SU-DHL-6 (cell line): ENCODE measurements around the gene ELK4.

ENCODE experiments used
- H2AFZ ChIP-seq: fragments of 200-600 bp; sonication (generic); 2 replicates; pipeline ENCODE4 v1.6.1; 2014; ENCODE audit warnings: low read depth, mild to moderate bottlenecking, moderate library complexity, mixed read lengths, antibody characterized with exemption, low read length; ENCODE audit not compliant: severe bottlenecking
- H3F3A ChIP-seq: fragments of 200-600 bp; shearing (Covaris generic); 2 replicates; pipeline ENCODE4 v1.6.0; 2016; ENCODE audit warnings: antibody characterized with exemption, mild to moderate bottlenecking; ENCODE audit not compliant: insufficient read depth
- H3K27ac ChIP-seq: fragments of 200-600 bp; sonication (generic); 2 replicates; pipeline ENCODE4 v1.5.1; 2016; ENCODE audit warnings: low read depth, mild to moderate bottlenecking, low read length, moderate library complexity, mixed read lengths
- H3K27me3 ChIP-seq: fragments of 200-600 bp; sonication (generic), shearing (Covaris generic); 2 replicates; pipeline ENCODE4 v1.6.0; 2014; ENCODE audit warnings: mild to moderate bottlenecking, low read length
- H3K36me3 ChIP-seq: fragments of 200-600 bp; sonication (generic); 2 replicates; pipeline ENCODE4 v1.6.1; 2014; ENCODE audit warnings: mild to moderate bottlenecking, low read length, mixed read lengths
- H3K4me2 ChIP-seq: fragments of 300-600, 200-600 bp; shearing (Covaris generic), sonication (generic); 2 replicates; pipeline ENCODE4 v1.6.0; 2014; ENCODE audit warnings: low read length, low read depth, mild to moderate bottlenecking; ENCODE audit not compliant: poor library complexity, severe bottlenecking
- H3K4me3 ChIP-seq: fragments of 200-600 bp; sonication (generic); 2 replicates; pipeline ENCODE4 v1.5.1; 2014; ENCODE audit warnings: antibody characterized with exemption, low read length, mild to moderate bottlenecking, mixed read lengths; ENCODE audit not compliant: insufficient read depth, poor library complexity, severe bottlenecking
- H3K79me2 ChIP-seq: fragments of 200-600 bp; sonication (generic); 2 replicates; pipeline ENCODE4 v1.6.1; 2014; ENCODE audit warnings: mild to moderate bottlenecking, low read length, moderate library complexity; ENCODE audit not compliant: insufficient read depth
- H3K9ac ChIP-seq: fragments of 200-600 bp; sonication (generic); 2 replicates; pipeline ENCODE4 v1.7.0; 2014; ENCODE audit warnings: mild to moderate bottlenecking, low read length
- H3K9me2 ChIP-seq: fragments of 200-600 bp; sonication (generic); replicated peaks from 2 replicates; pipeline ENCODE4 v1.6.1; 2014; ENCODE audit warnings: low read length; ENCODE audit not compliant: insufficient read depth
- H3K9me3 ChIP-seq: fragments of 200-600 bp; sonication (generic); 2 replicates; pipeline ENCODE4 v1.6.1; 2014; ENCODE audit warnings: low read length, mixed read lengths; ENCODE audit not compliant: insufficient read depth
- H4K20me1 ChIP-seq: fragments of 200-600 bp; sonication (generic); 2 replicates; pipeline ENCODE4 v1.6.1; 2014; ENCODE audit warnings: low read depth, mild to moderate bottlenecking, antibody characterized with exemption, low read length, moderate library complexity, mixed read lengths
- EZH2phosphoT487 ChIP-seq: fragments of 200-600 bp; sonication (generic), shearing (Covaris generic); conservative IDR thresholded peaks from 2 replicates; pipeline ENCODE4 v1.6.1; 2018; ENCODE audit warnings: mild to moderate bottlenecking, antibody characterized with exemption, low read length, moderate library complexity, mixed read lengths
- TF ChIP-seq, protein P1 (sequence below): fragments of 200-600 bp; sonication (generic); IDR thresholded peaks from one replicate; pipeline ENCODE4 v1.5.1; 2017; ENCODE audit warnings: antibody characterized with exemption, mild to moderate bottlenecking, low read length, moderate library complexity; ENCODE audit not compliant: insufficient read depth, poor library complexity, severe bottlenecking

The ELK4 gene

DNA sequence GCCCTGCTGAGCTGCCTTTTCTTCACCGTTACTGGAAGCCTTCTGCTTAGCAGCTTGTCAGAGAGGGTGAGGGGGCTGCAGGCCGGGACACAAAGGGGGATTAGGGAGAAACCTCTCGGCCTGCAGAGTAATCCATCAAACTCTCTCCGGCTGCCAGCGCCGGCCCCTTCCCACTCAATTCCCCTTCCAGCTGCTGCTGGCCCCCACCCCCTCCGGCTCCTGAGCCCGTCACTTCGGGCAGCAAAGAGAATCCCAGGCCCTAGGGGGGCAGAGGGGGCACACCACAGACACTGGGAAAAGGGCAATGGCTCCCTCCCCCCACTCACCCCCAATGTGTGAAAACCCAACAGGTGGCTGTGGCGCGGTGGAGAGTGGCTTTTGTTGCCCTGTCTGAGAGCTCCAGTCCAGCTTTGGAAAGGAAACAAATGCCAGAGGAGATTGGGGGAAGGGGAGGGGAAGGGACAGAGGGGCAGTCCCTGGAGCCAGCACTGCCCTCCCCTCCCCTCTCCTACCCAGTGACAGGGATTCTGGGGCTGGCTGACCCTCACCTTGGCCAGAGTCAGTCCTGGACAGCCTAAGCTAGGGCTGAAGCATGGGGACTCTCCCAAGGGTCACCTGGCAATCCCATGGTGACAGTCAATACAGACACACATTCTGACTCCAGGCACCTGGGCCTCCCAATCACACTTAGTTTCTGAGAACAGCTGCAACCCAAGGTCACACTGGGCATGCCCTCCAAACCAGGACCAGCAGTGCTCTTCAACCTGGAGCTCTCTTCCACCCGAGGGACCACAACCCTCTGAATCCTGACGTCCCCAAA is 39.0 kb upstream of the ELK4 start:
- H3K4me3 ChIP-seq = peak overlapping the region; percentile 41
- H3K9me3 ChIP-seq = no peaks in the 10 kb centered on the region
- H3K79me2 ChIP-seq = peaks cover 29% of the 10 kb centered on the region
- no peak overlapping the region for H2AFZ ChIP-seq
- H3K9me2 ChIP-seq = no peaks in the 10 kb centered on the region
- peak overlapping the region; percentile 63 for H3K9ac ChIP-seq
- peak overlapping the region; percentile 85 for H3K4me2 ChIP-seq
- TF ChIP-seq EZH2phosphoT487 = no peak
- no peaks in the 10 kb centered on the region for H3K36me3 ChIP-seq
- H4K20me1 ChIP-seq = no peaks in the 10 kb centered on the region
- H3F3A ChIP-seq = peaks cover 58% of the 10 kb centered on the region
- H3K27ac ChIP-seq = peak overlapping the region; percentile 94
- no peaks in the 10 kb centered on the region for H3K27me3 ChIP-seq

DNA sequence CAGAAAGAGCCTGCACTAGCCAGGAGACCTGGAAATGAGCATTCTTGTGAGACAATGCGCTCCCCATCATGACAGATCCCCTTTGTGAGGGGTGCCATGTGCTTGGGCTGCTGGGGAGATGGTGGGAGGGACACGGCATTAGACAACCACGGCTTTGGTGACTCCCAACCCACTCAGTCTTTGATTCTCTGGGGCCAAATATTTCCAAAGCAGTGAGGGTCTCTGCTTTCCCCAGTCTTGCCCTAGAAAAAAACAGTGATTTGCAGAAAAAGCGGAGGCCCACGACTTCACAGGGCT is 38.3 kb upstream of the ELK4 start:
- peaks cover 26% of the 10 kb centered on the region for H3K79me2 ChIP-seq
- H3F3A ChIP-seq = peaks cover 65% of the 10 kb centered on the region
- H2AFZ ChIP-seq = no peak overlapping the region
- peak overlapping the region; percentile 50 for H3K4me3 ChIP-seq
- no peaks in the 10 kb centered on the region for H4K20me1 ChIP-seq
- H3K27me3 ChIP-seq = no peaks in the 10 kb centered on the region
- peak overlapping the region; percentile 63 for H3K9ac ChIP-seq
- peak overlapping the region; percentile 85 for H3K4me2 ChIP-seq
- H3K27ac ChIP-seq = peak overlapping the region; percentile 94
- H3K36me3 ChIP-seq = no peaks in the 10 kb centered on the region
- H3K9me2 ChIP-seq = no peaks in the 10 kb centered on the region
- TF ChIP-seq, protein P1, sequence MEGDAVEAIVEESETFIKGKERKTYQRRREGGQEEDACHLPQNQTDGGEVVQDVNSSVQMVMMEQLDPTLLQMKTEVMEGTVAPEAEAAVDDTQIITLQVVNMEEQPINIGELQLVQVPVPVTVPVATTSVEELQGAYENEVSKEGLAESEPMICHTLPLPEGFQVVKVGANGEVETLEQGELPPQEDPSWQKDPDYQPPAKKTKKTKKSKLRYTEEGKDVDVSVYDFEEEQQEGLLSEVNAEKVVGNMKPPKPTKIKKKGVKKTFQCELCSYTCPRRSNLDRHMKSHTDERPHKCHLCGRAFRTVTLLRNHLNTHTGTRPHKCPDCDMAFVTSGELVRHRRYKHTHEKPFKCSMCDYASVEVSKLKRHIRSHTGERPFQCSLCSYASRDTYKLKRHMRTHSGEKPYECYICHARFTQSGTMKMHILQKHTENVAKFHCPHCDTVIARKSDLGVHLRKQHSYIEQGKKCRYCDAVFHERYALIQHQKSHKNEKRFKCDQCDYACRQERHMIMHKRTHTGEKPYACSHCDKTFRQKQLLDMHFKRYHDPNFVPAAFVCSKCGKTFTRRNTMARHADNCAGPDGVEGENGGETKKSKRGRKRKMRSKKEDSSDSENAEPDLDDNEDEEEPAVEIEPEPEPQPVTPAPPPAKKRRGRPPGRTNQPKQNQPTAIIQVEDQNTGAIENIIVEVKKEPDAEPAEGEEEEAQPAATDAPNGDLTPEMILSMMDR = no peak
- TF ChIP-seq EZH2phosphoT487 = no peak
- no peaks in the 10 kb centered on the region for H3K9me3 ChIP-seq

DNA sequence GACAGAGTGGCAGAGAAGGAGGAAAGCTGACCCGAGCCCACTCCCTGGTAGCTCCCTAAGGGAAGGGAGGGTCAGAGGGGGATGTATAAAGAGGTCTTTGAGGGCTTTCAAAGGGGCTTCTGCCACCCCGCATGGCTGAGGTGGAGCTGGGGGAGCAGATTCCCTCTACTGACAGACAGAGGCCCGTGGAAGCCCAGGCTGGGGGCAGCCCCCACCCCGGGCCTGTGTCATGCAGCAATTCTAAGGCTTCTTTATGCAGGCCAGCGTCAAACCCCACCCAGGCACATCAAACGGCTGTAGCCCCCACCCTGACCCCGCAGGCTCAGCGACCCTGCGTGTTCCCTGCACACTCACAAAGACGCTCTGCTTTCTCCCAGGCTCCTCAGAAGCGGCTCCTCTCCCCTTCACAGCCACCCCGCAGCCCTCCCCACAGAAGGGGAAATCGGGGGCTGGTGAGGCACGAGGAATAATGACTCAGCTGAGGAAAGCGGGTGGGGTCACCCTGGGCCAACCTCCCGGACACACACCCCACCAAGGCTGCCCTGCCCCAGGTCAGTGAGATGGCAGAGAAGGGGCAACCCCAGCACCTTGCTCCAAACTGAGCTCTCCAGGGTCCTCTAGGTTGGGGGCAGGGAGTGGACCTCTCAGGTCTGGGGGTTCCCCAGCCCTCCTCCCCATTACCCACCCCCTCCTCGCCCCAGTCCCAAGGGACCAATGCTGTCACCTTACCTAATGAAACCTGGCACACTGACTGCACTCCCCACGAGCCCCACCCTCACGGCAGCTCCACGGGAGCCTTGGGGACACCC is 37.7 kb upstream of the ELK4 start:
- H3F3A ChIP-seq = peaks cover 70% of the 10 kb centered on the region
- TF ChIP-seq, protein P1 = no peak
- no peak for TF ChIP-seq EZH2phosphoT487
- no peak overlapping the region for H2AFZ ChIP-seq
- H3K9me2 ChIP-seq = no peaks in the 10 kb centered on the region
- H3K4me3 ChIP-seq = peak overlapping the region; percentile 50
- peak overlapping the region; percentile 85 for H3K4me2 ChIP-seq
- H3K79me2 ChIP-seq = peaks cover 26% of the 10 kb centered on the region
- no peaks in the 10 kb centered on the region for H3K9me3 ChIP-seq
- H3K9ac ChIP-seq = peak overlapping the region; percentile 63
- no peaks in the 10 kb centered on the region for H3K27me3 ChIP-seq
- no peaks in the 10 kb centered on the region for H4K20me1 ChIP-seq
- H3K27ac ChIP-seq = peak overlapping the region; percentile 94
- H3K36me3 ChIP-seq = no peaks in the 10 kb centered on the region

DNA sequence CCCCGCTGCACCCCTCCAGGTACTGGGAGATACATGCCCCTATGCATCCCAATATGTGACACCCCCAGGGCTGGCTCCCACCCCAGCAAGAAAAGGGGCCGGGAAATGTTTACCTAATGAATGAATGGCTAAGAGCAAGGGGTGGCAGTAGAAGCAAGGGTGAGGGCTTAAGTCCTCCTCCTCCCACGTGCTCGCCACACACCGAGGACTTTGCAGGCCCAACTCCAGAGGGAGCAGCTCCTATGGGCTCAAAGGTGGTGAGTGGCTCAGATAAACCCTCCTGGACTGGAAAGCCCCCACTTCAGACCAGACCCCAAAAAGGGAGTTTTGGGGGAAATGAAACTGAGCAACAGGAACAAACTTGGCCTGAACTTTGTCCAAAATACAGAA is 37.1 kb upstream of the ELK4 start:
- Histone ChIP-seq H3K9me2 (no peaks in the 10 kb centered on the region), H3K36me3 (no peaks in the 10 kb centered on the region), H3K4me3 (peak overlapping the region; percentile 50), H4K20me1 (no peaks in the 10 kb centered on the region), H3K27me3 (no peaks in the 10 kb centered on the region), H3K4me2 (peak overlapping the region; percentile 85), H3K27ac (peak overlapping the region; percentile 94), H3F3A (peaks cover 70% of the 10 kb centered on the region), H2AFZ (no peak overlapping the region), H3K79me2 (peaks cover 26% of the 10 kb centered on the region), H3K9ac (peak overlapping the region; percentile 63), H3K9me3 (no peaks in the 10 kb centered on the region)
- no peak for TF ChIP-seq EZH2phosphoT487
- TF ChIP-seq, protein P1 = peak; percentile 11
